Gastrocnemius medialis (tissue), 4 donors: ENCODE data around the gene MCF2L2.

Source experiments
- POLR2A ChIP-seq, 2 donors: fragments of 450-650 bp; IDR thresholded peaks; one replicate each; pipeline ENCODE4 v1.6.1; 2017; ENCODE audit warnings: antibody characterized with exemption in 2 of 2, mild to moderate bottlenecking in 2 of 2, moderate library complexity in 2 of 2
- TF ChIP-seq, protein P1 (sequence below), 5 experiments: fragments of 450-650 bp in 3 of 5; fragments of 200-600 bp in 2 of 5; sonication (generic) in 2 of 5; IDR thresholded peaks in 4 of 5; conservative IDR thresholded peaks in 1 of 5; 1 replicate in 4 of 5; 2 replicates in 1 of 5; pipeline ENCODE4 v1.5.1; 2016 to 2019; ENCODE audit warnings: antibody characterized with exemption in 5 of 5, mild to moderate bottlenecking in 3 of 5, moderate library complexity in 3 of 5

- TF ChIP-seq POLR2A (IDR thresholded peaks at IDR 0.05): no peak
- TF ChIP-seq, protein P1, sequence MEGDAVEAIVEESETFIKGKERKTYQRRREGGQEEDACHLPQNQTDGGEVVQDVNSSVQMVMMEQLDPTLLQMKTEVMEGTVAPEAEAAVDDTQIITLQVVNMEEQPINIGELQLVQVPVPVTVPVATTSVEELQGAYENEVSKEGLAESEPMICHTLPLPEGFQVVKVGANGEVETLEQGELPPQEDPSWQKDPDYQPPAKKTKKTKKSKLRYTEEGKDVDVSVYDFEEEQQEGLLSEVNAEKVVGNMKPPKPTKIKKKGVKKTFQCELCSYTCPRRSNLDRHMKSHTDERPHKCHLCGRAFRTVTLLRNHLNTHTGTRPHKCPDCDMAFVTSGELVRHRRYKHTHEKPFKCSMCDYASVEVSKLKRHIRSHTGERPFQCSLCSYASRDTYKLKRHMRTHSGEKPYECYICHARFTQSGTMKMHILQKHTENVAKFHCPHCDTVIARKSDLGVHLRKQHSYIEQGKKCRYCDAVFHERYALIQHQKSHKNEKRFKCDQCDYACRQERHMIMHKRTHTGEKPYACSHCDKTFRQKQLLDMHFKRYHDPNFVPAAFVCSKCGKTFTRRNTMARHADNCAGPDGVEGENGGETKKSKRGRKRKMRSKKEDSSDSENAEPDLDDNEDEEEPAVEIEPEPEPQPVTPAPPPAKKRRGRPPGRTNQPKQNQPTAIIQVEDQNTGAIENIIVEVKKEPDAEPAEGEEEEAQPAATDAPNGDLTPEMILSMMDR (IDR thresholded peaks at IDR 0.05 in 4 of 5, conservative IDR thresholded peaks at IDR 0.05 in 1 of 5): no peak
Observed at GRCh38 chr3:183381673-183382072, 46.7 kb downstream of the MCF2L2 start.
